Activated CD4-positive, alpha-beta memory T cell treated with anti-CD3 and anti-CD28 coated beads for 36 hours (primary cell): ENCODE results near the gene PAXX. TPM values are rescaled to one million over a fixed set of nuclear protein-coding genes. Genes with fewer than 3 reads are reported as not detected.
A peak's percentile ranks its signal among the peaks of the same experiment; 100 is the strongest.

Experiments
- CTCF ChIA-PET: fragments of 350-600 bp; sonication (Branson Sonifier 250); formaldehyde crosslinking; loops from one replicate; lab custom pipeline; 2021; ENCODE audit warnings: antibody characterized with exemption, inconsistent platforms; lab: Charles Lee
- POLR2A ChIA-PET: fragments of 350-600 bp; sonication (Branson Sonifier 250); formaldehyde crosslinking; loops from one replicate; lab custom pipeline; 2021; ENCODE audit warnings: antibody characterized with exemption; lab: Charles Lee
- DNase-seq: peaks from one replicate; pipeline ENCODE4 v3.0.0-alpha.2; 2020
- H3K27ac Mint-ChIP-seq: one replicate; pipeline ENCODE4 v1.8.0; 2021; ENCODE audit warnings: mixed read lengths
- H3K27me3 Mint-ChIP-seq: one replicate; pipeline ENCODE4 v1.8.0; 2021; ENCODE audit warnings: mixed read lengths
- H3K36me3 Mint-ChIP-seq: one replicate; pipeline ENCODE4 v1.8.0; 2021; ENCODE audit warnings: mixed read lengths
- H3K4me1 Mint-ChIP-seq: one replicate; pipeline ENCODE4 v1.8.0; 2021; ENCODE audit warnings: low read depth, mixed read lengths
- H3K4me3 Mint-ChIP-seq: one replicate; pipeline ENCODE4 v1.8.0; 2021; ENCODE audit warnings: mild to moderate bottlenecking, mixed read lengths
- H3K9me3 Mint-ChIP-seq: one replicate; pipeline ENCODE4 v1.8.0; 2021; ENCODE audit warnings: mixed read lengths
- intact Hi-C: fragments of 100-400 bp; cut with micrococcal nuclease; formaldehyde crosslinking; loops from one replicate; pipeline ENCODE4 v1.15.1; 2023
- total RNA-seq, 2 experiments: library from RNA; stranded (reverse); gene quantifications; one replicate each; pipeline ENCODE4 v1.2.3, GENCODE V29; 2021

Gene PAXX
- total RNA-seq, 2 experiments from 2014 or later: 71.0 to 71.2 TPM

DNA sequence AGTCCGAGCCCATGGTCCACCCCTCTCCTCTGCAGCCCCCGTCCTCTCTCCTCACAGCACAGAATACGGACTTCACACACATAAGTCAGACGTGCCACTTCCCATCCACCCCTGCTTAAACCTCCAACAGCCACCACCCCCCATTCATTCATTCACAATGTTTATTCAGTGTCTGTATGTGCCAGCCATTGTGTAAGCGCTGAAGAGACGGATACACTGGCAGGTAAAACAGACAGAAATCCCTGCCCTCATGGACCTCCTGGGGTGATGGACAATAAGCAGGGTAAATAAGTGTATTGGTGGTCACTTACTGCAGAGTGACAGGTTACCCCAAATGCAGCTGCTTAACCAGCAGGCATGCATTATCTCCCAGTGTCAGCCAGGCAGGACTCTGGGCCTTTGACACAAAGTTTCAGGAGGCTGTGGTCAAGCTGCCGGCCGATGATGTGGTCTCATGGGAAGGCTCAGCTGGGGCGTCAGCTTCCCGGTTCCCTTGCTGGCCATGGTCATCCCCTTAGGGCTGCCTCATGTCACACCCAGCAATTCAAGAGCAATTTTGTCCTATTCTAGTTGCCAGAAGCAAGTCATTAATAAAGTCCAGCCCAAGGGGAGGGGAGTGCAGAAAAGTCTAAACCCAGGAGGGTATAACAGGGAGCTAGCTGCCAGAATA, 1.8 kb upstream of the PAXX start:
- ChIA-PET POLR2A (interaction anchor here (3.1 kb wide), 1 partner anchor 45 kb away, joined by 12 read pairs; no protein-coding TSS in a partner anchor), CTCF (no interaction called here)
- intact Hi-C loops: loop anchor here (5.0 kb wide), 2 partner anchors 43 to 203 kb away; partner anchors contain the start of gene C8G
- Mint-ChIP-seq H3K27me3 (peaks cover 8% of the 10 kb centered on the region), H3K9me3 (no peaks in the 10 kb centered on the region), H3K4me1 (peaks cover 9% of the 10 kb centered on the region), H3K36me3 (peaks cover 10% of the 10 kb centered on the region), H3K4me3 (peak overlapping the region; percentile 14), H3K27ac (peak overlapping the region; percentile 8)
- no peak for DNase-seq

DNA sequence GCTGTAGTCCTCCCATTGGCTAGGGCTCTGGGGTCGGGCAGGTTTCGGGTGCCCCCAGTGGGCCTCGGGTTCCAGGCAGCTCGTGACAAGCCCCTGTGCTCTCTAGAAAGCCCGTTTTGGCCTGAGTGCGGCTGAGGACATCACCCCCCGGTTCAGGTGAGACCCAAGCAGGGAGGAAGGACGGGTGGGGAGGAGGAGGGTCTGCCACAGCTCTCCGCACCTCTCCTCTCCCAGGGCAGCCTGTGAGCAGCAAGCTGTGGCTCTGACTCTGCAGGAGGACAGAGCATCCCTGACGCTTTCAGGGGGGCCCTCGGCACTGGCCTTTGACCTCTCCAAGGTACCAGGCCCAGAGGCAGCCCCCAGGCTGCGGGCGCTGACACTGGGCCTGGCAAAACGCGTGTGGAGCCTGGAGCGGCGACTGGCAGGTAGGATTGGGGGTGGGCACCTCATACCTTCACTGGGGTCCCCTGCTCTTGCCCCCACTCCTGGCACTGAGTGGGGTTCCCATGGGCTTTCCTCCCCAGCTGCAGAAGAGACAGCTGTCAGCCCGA, 672 bp downstream of the PAXX start:
- peak overlapping the region; percentile 82 for H3K4me3 Mint-ChIP-seq

GRCh38 chr9:136994180-136994887, 2.1 kb downstream of the PAXX start:
- DNase-seq: no peak
- Mint-ChIP-seq H3K27ac (no peak overlapping the region), H3K4me3 (no peak overlapping the region), H3K36me3 (peaks cover 10% of the 10 kb centered on the region), H3K9me3 (no peaks in the 10 kb centered on the region), H3K4me1 (peaks cover 31% of the 10 kb centered on the region), H3K27me3 (peaks cover 7% of the 10 kb centered on the region)
- CTCF ChIA-PET: interaction anchor here (1.7 to 2.5 kb wide), 2 partner anchors 34 to 202 kb away, joined by 4 to 24 read pairs; partner anchors contain the start of gene ABCA2
- POLR2A ChIA-PET: interaction anchor here (1.0 kb wide), 1 partner anchor 73 kb away, joined by 3 read pairs; no protein-coding TSS in a partner anchor
- intact Hi-C loops: loop anchor here (5.0 kb wide), 2 partner anchors 47 to 207 kb away; partner anchors contain the start of gene C8G

More for the DNA sequence above, 672 bp downstream of the PAXX start:
- POLR2A ChIA-PET: interaction anchor here (1.0 to 3.1 kb wide), 5 partner anchors 15 to 265 kb away, joined by 3 to 12 read pairs (median 3); no protein-coding TSS in a partner anchor
- Mint-ChIP-seq H3K27ac (peak overlapping the region; percentile 79), H3K36me3 (peaks cover 10% of the 10 kb centered on the region), H3K27me3 (peaks cover 5% of the 10 kb centered on the region), H3K9me3 (no peaks in the 10 kb centered on the region), H3K4me1 (peaks cover 22% of the 10 kb centered on the region)
- CTCF ChIA-PET: interaction anchor here (1.0 to 2.5 kb wide), 10 partner anchors 9 to 244 kb away, joined by 3 to 24 read pairs (median 5); partner anchors contain the start of genes ABCA2, AJM1, C8G and FBXW5
- DNase-seq: no peak
- intact Hi-C loops: loop anchor here (1.0 to 5.0 kb wide), 3 partner anchors 15 to 206 kb away; partner anchors contain the start of gene C8G

DNA sequence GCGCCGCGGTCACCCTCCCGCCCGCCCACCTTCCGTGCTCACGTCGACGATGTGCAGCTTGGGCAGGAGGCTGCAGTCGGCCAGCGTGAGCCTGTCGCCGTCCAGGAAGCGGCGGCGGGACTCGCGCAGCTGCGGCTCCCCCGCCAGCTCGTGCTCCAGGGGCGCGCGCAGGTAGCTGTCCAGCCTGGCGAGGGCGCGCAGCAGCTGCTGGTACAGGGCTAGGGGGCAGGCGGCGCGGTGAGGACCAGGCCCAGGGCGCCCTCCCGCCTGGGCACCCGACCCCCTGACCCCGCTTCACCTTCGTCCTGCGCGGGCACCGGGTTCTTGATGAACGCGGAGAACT, 2.6 kb downstream of the PAXX start:
- no peak overlapping the region for H3K4me3 Mint-ChIP-seq
- peaks cover 31% of the 10 kb centered on the region for H3K4me1 Mint-ChIP-seq
- ChIA-PET CTCF (interaction anchor here (1.7 kb wide), 1 partner anchor 202 kb away, joined by 4 read pairs; no protein-coding TSS in a partner anchor), POLR2A (no interaction called here)
- DNase-seq: no peak
- H3K27me3 Mint-ChIP-seq: peaks cover 7% of the 10 kb centered on the region
- no peaks in the 10 kb centered on the region for H3K9me3 Mint-ChIP-seq
- intact Hi-C loops: loop anchor here (5.0 kb wide), 3 partner anchors 37 to 208 kb away; partner anchors contain the start of genes C8G and FUT7
- no peak overlapping the region for H3K27ac Mint-ChIP-seq
- H3K36me3 Mint-ChIP-seq: peaks cover 10% of the 10 kb centered on the region

DNA sequence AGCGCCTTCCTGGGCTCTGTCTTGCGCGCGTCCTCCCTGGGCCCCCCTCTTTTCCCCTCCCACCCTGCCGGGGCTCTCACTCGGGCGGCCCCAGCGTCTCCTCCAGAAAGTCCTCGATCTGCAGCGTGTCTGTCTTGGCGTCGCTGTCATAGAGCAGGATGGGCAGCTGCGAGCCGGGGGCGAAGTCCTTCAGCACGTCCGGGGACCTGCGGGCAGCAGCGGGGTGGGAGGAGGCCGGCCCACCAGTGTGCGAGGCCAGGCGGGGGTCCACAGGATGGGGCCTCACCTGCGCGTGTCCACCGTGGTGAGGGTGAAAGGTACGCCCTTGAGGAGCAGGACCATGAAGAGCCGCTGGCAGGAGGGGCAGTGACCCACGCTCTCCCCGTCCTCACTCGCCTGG, 3.1 kb downstream of the PAXX start:
- no peak for DNase-seq
- POLR2A ChIA-PET: interaction anchor here (1.0 kb wide), 1 partner anchor 32 kb away, joined by 3 read pairs; no protein-coding TSS in a partner anchor
- Mint-ChIP-seq H3K27ac (no peak overlapping the region), H3K4me3 (no peak overlapping the region), H3K36me3 (peaks cover 10% of the 10 kb centered on the region), H3K4me1 (peaks cover 35% of the 10 kb centered on the region), H3K9me3 (no peaks in the 10 kb centered on the region), H3K27me3 (peaks cover 7% of the 10 kb centered on the region)
- CTCF ChIA-PET: interaction anchor here (1.4 to 1.6 kb wide), 2 partner anchors 10 to 47 kb away, joined by 4 to 5 read pairs; no protein-coding TSS in a partner anchor
- intact Hi-C loops: loop anchor here (5.0 kb wide), 1 partner anchor 37 kb away; the partner anchor contains the start of gene FUT7

GRCh38 chr9:136995772-136996311, 3.6 kb downstream of the PAXX start:
- no peak overlapping the region for H3K27ac Mint-ChIP-seq
- peaks cover 39% of the 10 kb centered on the region for H3K4me1 Mint-ChIP-seq
- H3K9me3 Mint-ChIP-seq: no peaks in the 10 kb centered on the region
- POLR2A ChIA-PET: interaction anchor here (0.8 to 1.0 kb wide), 2 partner anchors 31 to 110 kb away, joined by 3 read pairs; partner anchors contain the start of gene TRAF2
- intact Hi-C loops: loop anchor here (5.0 kb wide), 1 partner anchor 36 kb away; the partner anchor contains the start of gene FUT7
- DNase-seq: no peak
- H3K4me3 Mint-ChIP-seq: no peak overlapping the region
- peaks cover 7% of the 10 kb centered on the region for H3K27me3 Mint-ChIP-seq
- H3K36me3 Mint-ChIP-seq: peaks cover 10% of the 10 kb centered on the region
- CTCF ChIA-PET: interaction anchor here (0.8 to 1.8 kb wide), 7 partner anchors 9 to 208 kb away, joined by 3 to 15 read pairs (median 5); partner anchors contain the start of genes ABCA2 and AJM1

DNA sequence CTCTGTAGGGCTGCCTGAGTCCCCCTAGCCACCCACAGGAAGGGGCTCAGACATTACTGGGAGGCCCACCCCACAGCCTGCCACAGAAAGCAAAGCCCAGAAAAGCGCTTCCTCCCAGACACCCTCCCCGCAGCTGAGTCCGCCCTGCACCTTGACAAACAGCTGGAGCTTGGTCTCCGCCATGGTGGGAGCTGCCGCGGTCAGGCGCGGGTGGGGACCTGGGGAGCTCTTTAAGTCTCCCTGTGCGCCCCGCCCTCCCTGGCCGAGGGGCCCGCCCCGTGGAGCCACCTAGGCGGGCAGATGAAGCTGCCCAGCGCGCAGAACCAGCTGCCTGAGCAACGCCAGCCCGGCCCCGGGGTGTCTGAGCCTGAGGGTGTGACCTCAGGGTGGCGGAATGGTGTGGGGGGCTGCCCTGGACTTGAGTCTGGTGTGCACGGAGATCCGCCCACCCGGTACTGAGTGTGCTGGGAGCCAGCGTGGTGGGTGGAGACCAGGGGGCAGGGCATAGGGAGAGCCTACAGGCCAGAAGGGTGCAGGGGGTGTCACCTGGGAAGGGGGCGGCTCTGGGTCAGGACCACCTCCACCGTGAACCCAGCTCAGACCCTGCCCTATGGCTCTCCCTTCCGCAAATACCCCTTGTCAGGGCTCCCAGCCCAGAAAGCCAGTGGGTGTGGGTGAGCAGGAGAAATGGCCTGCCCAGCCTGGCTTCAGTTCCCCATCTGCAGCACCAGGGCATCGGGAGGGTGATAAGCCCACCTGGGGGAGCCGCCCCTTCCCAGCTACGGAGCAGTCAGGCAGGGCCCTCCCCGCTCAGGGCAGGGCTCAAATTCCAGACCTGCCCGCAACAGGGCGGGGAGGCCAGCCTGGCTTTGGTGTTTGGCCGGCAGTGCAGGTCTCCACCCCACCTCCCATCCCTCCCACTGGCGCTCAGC, 4.4 kb downstream of the PAXX start, which contains the start of gene CLIC3:
CLIC3 (minus strand) TSS at position 208 of the 932 bp plus-strand sequence; CDS start at position 183, 25 bp downstream.
- Mint-ChIP-seq H3K9me3 (no peaks in the 10 kb centered on the region), H3K36me3 (peaks cover 10% of the 10 kb centered on the region), H3K4me3 (no peak within 1 kb of the TSS), H3K4me1 (peaks cover 39% of the 10 kb centered on the region), H3K27me3 (peaks cover 7% of the 10 kb centered on the region), H3K27ac (no peak within 1 kb of the TSS)
- intact Hi-C loops: loop anchor here (5.0 kb wide), 1 partner anchor 36 kb away; the partner anchor contains the start of gene FUT7
- CTCF ChIA-PET: interaction anchor here (0.8 to 1.8 kb wide), 7 partner anchors 9 to 209 kb away, joined by 3 to 15 read pairs (median 5); partner anchors contain the start of genes ABCA2 and AJM1
- peak; percentile 47 for DNase-seq
- POLR2A ChIA-PET: interaction anchor here (0.8 to 1.0 kb wide), 2 partner anchors 30 to 110 kb away, joined by 3 read pairs; partner anchors contain the start of gene TRAF2

DNA sequence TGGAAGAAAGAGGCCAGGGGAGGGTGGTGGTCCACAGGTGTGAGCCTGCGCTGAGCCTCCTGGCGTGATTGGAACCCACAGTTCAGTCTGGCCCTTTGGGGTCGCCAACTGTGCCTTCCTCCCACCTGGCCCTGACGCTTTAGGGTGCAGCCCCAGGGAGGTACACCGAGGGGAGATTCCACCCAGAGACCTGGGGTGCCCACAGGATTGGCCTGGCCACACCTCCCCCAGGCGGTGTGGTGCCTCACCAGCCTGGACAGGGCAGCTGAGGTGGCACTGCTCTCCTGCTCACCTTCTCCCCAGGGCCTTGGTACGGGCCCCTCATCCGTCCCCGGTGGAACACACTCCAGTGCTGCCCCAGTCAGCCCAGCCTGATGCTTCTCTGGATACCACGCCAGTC, 5.1 kb downstream of the PAXX start:
- intact Hi-C loops: loop anchor here (5.0 kb wide), 1 partner anchor 35 kb away; the partner anchor contains the start of gene FUT7
- Mint-ChIP-seq H3K27ac (no peak overlapping the region), H3K27me3 (peaks cover 7% of the 10 kb centered on the region), H3K4me1 (peaks cover 39% of the 10 kb centered on the region), H3K36me3 (peaks cover 10% of the 10 kb centered on the region), H3K4me3 (no peak overlapping the region), H3K9me3 (no peaks in the 10 kb centered on the region)
- POLR2A ChIA-PET: interaction anchor here (0.7 kb wide), 1 partner anchor 130 kb away, joined by 3 read pairs; no protein-coding TSS in a partner anchor
- CTCF ChIA-PET: interaction anchor here (1.4 to 1.8 kb wide), 2 partner anchors 22 to 38 kb away, joined by 8 to 15 read pairs; no protein-coding TSS in a partner anchor
- DNase-seq: no peak

DNA sequence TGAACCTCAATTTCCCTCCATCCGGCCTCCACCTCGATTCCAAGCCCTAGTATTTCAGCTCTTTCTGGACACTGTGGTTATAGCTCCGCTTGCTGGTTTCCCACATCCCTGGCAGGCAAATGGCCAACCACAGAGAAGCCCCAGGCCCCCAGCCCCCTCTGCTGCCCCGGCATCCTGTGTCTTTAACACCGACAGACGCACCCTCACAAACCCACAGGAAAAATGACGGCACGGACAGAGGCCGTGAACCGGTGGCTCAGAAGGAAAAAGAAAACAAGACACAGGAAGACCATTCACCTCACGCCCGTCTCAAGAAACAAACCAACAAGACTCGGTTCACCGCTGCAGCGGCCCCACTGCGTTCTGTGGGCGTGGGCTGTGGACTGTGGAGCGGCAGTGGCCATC, 5.6 kb downstream of the PAXX start:
- Mint-ChIP-seq H3K36me3 (peaks cover 10% of the 10 kb centered on the region), H3K27me3 (peaks cover 7% of the 10 kb centered on the region), H3K4me3 (peak overlapping the region; percentile 3), H3K4me1 (peaks cover 39% of the 10 kb centered on the region), H3K9me3 (no peaks in the 10 kb centered on the region), H3K27ac (peak overlapping the region; percentile 46)
- intact Hi-C loops: loop anchor here (5.0 kb wide), 1 partner anchor 34 kb away; the partner anchor contains the start of gene FUT7
- peak; percentile 56 for DNase-seq
- POLR2A ChIA-PET: interaction anchor here (0.7 kb wide), 1 partner anchor 129 kb away, joined by 3 read pairs; no protein-coding TSS in a partner anchor
- CTCF ChIA-PET: no interaction called here
